GM23338 (cell line): ENCODE results near the gene CACNB2. TPM values are rescaled to one million over a fixed set of nuclear protein-coding genes. Genes with fewer than 3 reads are reported as not detected.

ENCODE experiments used
- ATAC-seq: fragments of 200-7000 bp; cut with Tn5 transposase; 3 replicates; pipeline ENCODE4 v1.9.1; 2020
- DNase-seq: peaks from one replicate; pipeline ENCODE4 v3.0.0-alpha.2; 2015; ENCODE audit warnings: low spot score
- H2AFZ ChIP-seq: fragments of 200-600 bp; sonication (generic); 2 replicates; pipeline ENCODE4 v1.8.0; 2016; ENCODE audit warnings: antibody characterized with exemption, mild to moderate bottlenecking, moderate library complexity
- H3F3A ChIP-seq: fragments of 200-600 bp; sonication (generic); replicated peaks from 2 replicates; pipeline ENCODE4 v1.8.0; 2017; ENCODE audit warnings: antibody characterized with exemption, mixed run types, low read depth
- H3K27ac ChIP-seq: fragments of 200-600 bp; sonication (generic); 2 replicates; pipeline ENCODE4 v1.6.1; 2016; ENCODE audit warnings: low read depth
- H3K27me3 ChIP-seq: fragments of 200-600 bp; sonication (generic); 2 replicates; pipeline ENCODE4 v1.8.0; 2016; ENCODE audit warnings: mild to moderate bottlenecking, mixed run types, moderate library complexity; ENCODE audit not compliant: insufficient read depth
- H3K36me3 ChIP-seq: fragments of 200-600 bp; sonication (generic); 2 replicates; pipeline ENCODE4 v1.8.0; 2016; ENCODE audit warnings: mild to moderate bottlenecking; ENCODE audit not compliant: insufficient read depth
- H3K4me1 ChIP-seq: fragments of 200-600 bp; sonication (generic); 2 replicates; pipeline ENCODE4 v1.8.0; 2016; ENCODE audit warnings: mild to moderate bottlenecking, moderate library complexity; ENCODE audit not compliant: insufficient read depth
- H3K4me2 ChIP-seq: fragments of 200-600 bp; sonication (generic); 2 replicates; pipeline ENCODE4 v1.7.1; 2017; ENCODE audit warnings: mixed run types
- H3K4me3 ChIP-seq: fragments of 200-600 bp; sonication (generic); 2 replicates; pipeline ENCODE4 v1.6.1; 2016; ENCODE audit warnings: mixed run types
- H3K79me2 ChIP-seq: fragments of 200-600 bp; sonication (generic); replicated peaks from 2 replicates; pipeline ENCODE4 v1.8.0; 2017; ENCODE audit warnings: mild to moderate bottlenecking; ENCODE audit not compliant: insufficient read depth
- H3K9me2 ChIP-seq: fragments of 200-600 bp; sonication (generic); 2 replicates; pipeline ENCODE4 v1.8.0; 2017; ENCODE audit not compliant: insufficient read depth
- H4K20me1 ChIP-seq: fragments of 200-600 bp; sonication (generic); replicated peaks from 2 replicates; pipeline ENCODE4 v1.8.0; 2017; ENCODE audit warnings: mild to moderate bottlenecking; ENCODE audit not compliant: insufficient read depth
- H3K27ac Mint-ChIP-seq: 2 replicates; pipeline ENCODE4 v1.8.0; 2020; ENCODE audit warnings: inconsistent platforms, mild to moderate bottlenecking, moderate library complexity, mixed read lengths
- H3K27me3 Mint-ChIP-seq: 3 replicates; pipeline ENCODE4 v1.8.0; 2022; ENCODE audit warnings: low read depth, mild to moderate bottlenecking, moderate library complexity, mixed read lengths, inconsistent platforms; ENCODE audit not compliant: insufficient read depth, poor library complexity
- H3K36me3 Mint-ChIP-seq: 3 replicates; pipeline ENCODE4 v1.8.0; 2021; ENCODE audit warnings: low read depth, mild to moderate bottlenecking, inconsistent platforms, moderate library complexity, mixed read lengths
- H3K4me1 Mint-ChIP-seq: 3 replicates; pipeline ENCODE4 v1.8.0; 2020; ENCODE audit warnings: mild to moderate bottlenecking, inconsistent platforms, mixed read lengths
- H3K4me3 Mint-ChIP-seq: 3 replicates; pipeline ENCODE4 v1.8.0; 2021; ENCODE audit warnings: moderate library complexity, mild to moderate bottlenecking, inconsistent platforms, mixed read lengths
- H3K9me3 Mint-ChIP-seq: 3 replicates; pipeline ENCODE4 v1.8.0; 2020; ENCODE audit warnings: moderate library complexity, mild to moderate bottlenecking, inconsistent platforms, mixed read lengths
- CREB1 ChIP-seq: fragments of 250-450 bp; sonication (Bioruptor Pico); IDR thresholded peaks from 2 replicates; pipeline ENCODE4 v1.5.0; 2020; ENCODE audit warnings: low read depth, mild to moderate bottlenecking, moderate library complexity
- EZH2 ChIP-seq: fragments of 200-600 bp; sonication (generic); IDR thresholded peaks from one replicate; pipeline ENCODE4 v1.8.0; 2017; ENCODE audit warnings: antibody characterized with exemption, mild to moderate bottlenecking, low read depth; ENCODE audit not compliant: unreplicated experiment
- EZH2phosphoT487 ChIP-seq: fragments of 200-600 bp; sonication (generic); IDR thresholded peaks from one replicate; pipeline ENCODE4 v1.8.1; 2018; ENCODE audit warnings: antibody characterized with exemption; ENCODE audit not compliant: unreplicated experiment
- JUNB ChIP-seq: IDR thresholded peaks from one replicate; pipeline ENCODE4 v1.6.1; 2016; ENCODE audit warnings: antibody characterized with exemption; ENCODE audit not compliant: unreplicated experiment
- NANOG ChIP-seq: IDR thresholded peaks from 2 replicates; pipeline ENCODE4 v1.6.1; 2016; ENCODE audit warnings: antibody characterized with exemption, borderline replicate concordance
- STAT1 ChIP-seq: IDR thresholded peaks from one replicate; pipeline ENCODE4 v1.6.1; 2016; ENCODE audit warnings: antibody characterized with exemption; ENCODE audit not compliant: unreplicated experiment
- ZNF114 ChIP-seq: fragments of 250-450 bp; sonication (Bioruptor Pico); IDR thresholded peaks from 2 replicates; pipeline ENCODE4 v1.5.0; 2020; ENCODE audit warnings: mild to moderate bottlenecking, moderate library complexity
- ZNF331 ChIP-seq: fragments of 250-450 bp; sonication (Bioruptor Pico); IDR thresholded peaks from 2 replicates; pipeline ENCODE4 v1.5.0; 2020; ENCODE audit warnings: low read depth, mild to moderate bottlenecking, moderate library complexity
- polyA plus RNA-seq: library from polyadenylated mRNA; unstranded; fragments of >200 nt; fragmentation: Nextera tagmentation; extraction: Ambion mirVana; gene quantifications from 2 replicates; pipeline ENCODE4 v1.2.1, GENCODE V29; 2016
- total RNA-seq: library from RNA; depleted of rRNA; stranded (reverse); fragments of >200 nt; shearing (Covaris generic); gene quantifications from 2 replicates; pipeline ENCODE4 v1.2.3, GENCODE V29; 2014
- TF ChIP-seq, protein P1 (sequence below), 2 experiments: fragments of 200-600 bp in 1 of 2; sonication (generic) in 1 of 2; conservative IDR thresholded peaks; 2 replicates each; pipeline versions ENCODE4 v1.5.1 to v1.6.1; 2016 to 2017; ENCODE audit warnings: antibody characterized with exemption in 2 of 2, low read depth in 2 of 2, mild to moderate bottlenecking in 2 of 2, moderate library complexity in 1 of 2
- TF ChIP-seq, protein P2 (sequence below): IDR thresholded peaks from one replicate; pipeline ENCODE4 v1.6.1; 2018; ENCODE audit warnings: antibody characterized with exemption; ENCODE audit not compliant: unreplicated experiment
- TF ChIP-seq, protein P3 (sequence below): IDR thresholded peaks from 2 replicates; pipeline ENCODE4 v1.6.1; 2016; ENCODE audit warnings: antibody characterized with exemption

The CACNB2 gene
- total and polyA plus RNA-seq, 2 experiments from 2014 or later, result 5.0 to 5.9 TPM

DNA sequence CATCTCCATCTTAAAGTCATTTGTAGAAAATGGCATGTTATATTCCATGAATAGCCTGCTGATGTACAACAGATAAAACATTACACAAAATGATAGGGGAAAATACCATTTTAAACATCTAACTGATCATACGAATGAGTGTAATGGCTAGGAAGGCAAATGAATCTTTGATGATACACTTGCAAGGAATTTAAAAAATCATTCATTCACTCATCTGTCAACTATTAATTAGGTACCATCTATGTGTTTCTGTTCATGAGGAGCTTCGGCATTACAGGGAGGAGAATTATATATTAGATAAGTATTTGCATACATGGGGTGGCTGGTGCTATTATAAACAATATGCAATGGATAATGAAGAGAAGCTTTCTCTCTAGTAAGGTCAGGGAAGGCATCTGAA lies 183.7 kb downstream of the CACNB2 start (continued):
- TF ChIP-seq, protein P1, sequence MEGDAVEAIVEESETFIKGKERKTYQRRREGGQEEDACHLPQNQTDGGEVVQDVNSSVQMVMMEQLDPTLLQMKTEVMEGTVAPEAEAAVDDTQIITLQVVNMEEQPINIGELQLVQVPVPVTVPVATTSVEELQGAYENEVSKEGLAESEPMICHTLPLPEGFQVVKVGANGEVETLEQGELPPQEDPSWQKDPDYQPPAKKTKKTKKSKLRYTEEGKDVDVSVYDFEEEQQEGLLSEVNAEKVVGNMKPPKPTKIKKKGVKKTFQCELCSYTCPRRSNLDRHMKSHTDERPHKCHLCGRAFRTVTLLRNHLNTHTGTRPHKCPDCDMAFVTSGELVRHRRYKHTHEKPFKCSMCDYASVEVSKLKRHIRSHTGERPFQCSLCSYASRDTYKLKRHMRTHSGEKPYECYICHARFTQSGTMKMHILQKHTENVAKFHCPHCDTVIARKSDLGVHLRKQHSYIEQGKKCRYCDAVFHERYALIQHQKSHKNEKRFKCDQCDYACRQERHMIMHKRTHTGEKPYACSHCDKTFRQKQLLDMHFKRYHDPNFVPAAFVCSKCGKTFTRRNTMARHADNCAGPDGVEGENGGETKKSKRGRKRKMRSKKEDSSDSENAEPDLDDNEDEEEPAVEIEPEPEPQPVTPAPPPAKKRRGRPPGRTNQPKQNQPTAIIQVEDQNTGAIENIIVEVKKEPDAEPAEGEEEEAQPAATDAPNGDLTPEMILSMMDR (conservative IDR thresholded peaks at IDR 0.05; ENCODE audit: low read depth in 2 of 2), result no peak
- TF ChIP-seq ZNF331 (CRISPR knock-in tag) (no peak), STAT1 (no peak), EZH2phosphoT487 (no peak)
- TF ChIP-seq, protein P2, sequence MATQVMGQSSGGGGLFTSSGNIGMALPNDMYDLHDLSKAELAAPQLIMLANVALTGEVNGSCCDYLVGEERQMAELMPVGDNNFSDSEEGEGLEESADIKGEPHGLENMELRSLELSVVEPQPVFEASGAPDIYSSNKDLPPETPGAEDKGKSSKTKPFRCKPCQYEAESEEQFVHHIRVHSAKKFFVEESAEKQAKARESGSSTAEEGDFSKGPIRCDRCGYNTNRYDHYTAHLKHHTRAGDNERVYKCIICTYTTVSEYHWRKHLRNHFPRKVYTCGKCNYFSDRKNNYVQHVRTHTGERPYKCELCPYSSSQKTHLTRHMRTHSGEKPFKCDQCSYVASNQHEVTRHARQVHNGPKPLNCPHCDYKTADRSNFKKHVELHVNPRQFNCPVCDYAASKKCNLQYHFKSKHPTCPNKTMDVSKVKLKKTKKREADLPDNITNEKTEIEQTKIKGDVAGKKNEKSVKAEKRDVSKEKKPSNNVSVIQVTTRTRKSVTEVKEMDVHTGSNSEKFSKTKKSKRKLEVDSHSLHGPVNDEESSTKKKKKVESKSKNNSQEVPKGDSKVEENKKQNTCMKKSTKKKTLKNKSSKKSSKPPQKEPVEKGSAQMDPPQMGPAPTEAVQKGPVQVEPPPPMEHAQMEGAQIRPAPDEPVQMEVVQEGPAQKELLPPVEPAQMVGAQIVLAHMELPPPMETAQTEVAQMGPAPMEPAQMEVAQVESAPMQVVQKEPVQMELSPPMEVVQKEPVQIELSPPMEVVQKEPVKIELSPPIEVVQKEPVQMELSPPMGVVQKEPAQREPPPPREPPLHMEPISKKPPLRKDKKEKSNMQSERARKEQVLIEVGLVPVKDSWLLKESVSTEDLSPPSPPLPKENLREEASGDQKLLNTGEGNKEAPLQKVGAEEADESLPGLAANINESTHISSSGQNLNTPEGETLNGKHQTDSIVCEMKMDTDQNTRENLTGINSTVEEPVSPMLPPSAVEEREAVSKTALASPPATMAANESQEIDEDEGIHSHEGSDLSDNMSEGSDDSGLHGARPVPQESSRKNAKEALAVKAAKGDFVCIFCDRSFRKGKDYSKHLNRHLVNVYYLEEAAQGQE, result no peak

DNA sequence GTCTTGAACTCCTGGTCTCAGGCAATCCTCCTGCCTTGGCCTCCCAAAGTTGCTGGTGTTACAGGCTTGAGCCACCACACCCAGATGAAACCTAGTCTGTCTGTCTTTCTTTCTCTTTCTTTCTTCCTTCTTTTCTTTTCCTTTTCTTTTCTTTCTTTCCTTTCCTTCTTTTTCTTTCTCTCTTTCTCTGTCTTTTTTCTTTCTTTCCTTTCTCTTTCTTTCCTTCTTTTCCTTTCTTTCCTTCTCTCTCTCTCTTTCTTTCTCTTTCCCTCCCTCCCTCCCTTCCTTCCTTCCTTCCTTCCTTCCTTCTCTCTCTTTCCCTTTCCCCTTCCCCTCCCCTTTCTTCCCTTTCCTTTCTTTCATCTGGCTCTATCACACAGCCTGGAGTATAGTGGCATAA lies 185.2 kb downstream of the CACNB2 start:
- Histone ChIP-seq H3K4me1 (no peaks in the 10 kb centered on the region), H3K9me2 (no peaks in the 10 kb centered on the region; the same call in 1 of the 2 replicates), H3K79me2 (no peaks in the 10 kb centered on the region), H4K20me1 (no peaks in the 10 kb centered on the region), H3K4me3 (no peak overlapping the region), H3K4me2 (no peak overlapping the region), H3K27ac (no peak overlapping the region), H2AFZ (no peak overlapping the region), H3F3A (no peaks in the 10 kb centered on the region), H3K27me3 (no peaks in the 10 kb centered on the region), H3K36me3 (no peaks in the 10 kb centered on the region)
- no peaks in the 10 kb centered on the region for H3K27me3 Mint-ChIP-seq
- no peaks in the 10 kb centered on the region for H3K4me1 Mint-ChIP-seq
- DNase-seq (no peak), ATAC-seq (no peak)
- no peaks in the 10 kb centered on the region for H3K36me3 Mint-ChIP-seq
- no peak overlapping the region for H3K4me3 Mint-ChIP-seq
- H3K9me3 Mint-ChIP-seq, result no peaks in the 10 kb centered on the region
- H3K27ac Mint-ChIP-seq, result no peak overlapping the region
- TF ChIP-seq NANOG (no peak), EZH2 (no peak), CREB1 (CRISPR knock-in tag) (no peak), ZNF114 (CRISPR knock-in tag) (no peak), JUNB (no peak)
- TF ChIP-seq, protein P1 (conservative IDR thresholded peaks at IDR 0.05; ENCODE audit: low read depth in 2 of 2), result no peak
- TF ChIP-seq, protein P3, sequence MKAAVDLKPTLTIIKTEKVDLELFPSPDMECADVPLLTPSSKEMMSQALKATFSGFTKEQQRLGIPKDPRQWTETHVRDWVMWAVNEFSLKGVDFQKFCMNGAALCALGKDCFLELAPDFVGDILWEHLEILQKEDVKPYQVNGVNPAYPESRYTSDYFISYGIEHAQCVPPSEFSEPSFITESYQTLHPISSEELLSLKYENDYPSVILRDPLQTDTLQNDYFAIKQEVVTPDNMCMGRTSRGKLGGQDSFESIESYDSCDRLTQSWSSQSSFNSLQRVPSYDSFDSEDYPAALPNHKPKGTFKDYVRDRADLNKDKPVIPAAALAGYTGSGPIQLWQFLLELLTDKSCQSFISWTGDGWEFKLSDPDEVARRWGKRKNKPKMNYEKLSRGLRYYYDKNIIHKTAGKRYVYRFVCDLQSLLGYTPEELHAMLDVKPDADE, result no peak
